Measurements from ENCODE around the gene STXBP6.

The STXBP6 gene
- long read RNA-seq, partial matches to known transcripts, result 0 of 4 reads
- long read RNA-seq, other reads (novel, unspliced or antisense), result 4 of 4 reads

GRCh38 chr14:25049568-25050268 lies at the start of gene STXBP6:
STXBP6 (minus strand) TSS chr14:25050147; CDS start chr14:24974818, 75,329 bp downstream.
- DNase-seq (ENCODE audit: low read depth in 1 of 2, low spot score in 1 of 2), result peak; percentile 10 to 12
- H3K27ac ChIP-seq (replicated peaks), result no peak within 1 kb of the TSS
- H3K4me3 ChIP-seq (replicated peaks; ENCODE audit: insufficient read depth, low read length), result peak within 1 kb of the TSS; percentile 45
- TF ChIP-seq POLR2AphosphoS5 (IDR thresholded peaks at IDR 0.05; ENCODE audit: low read depth), result no peak
- no peak for TF ChIP-seq REST (IDR thresholded peaks at IDR 0.05; ENCODE audit: insufficient replicate concordance, low read depth)
- TF ChIP-seq SPI1 (IDR thresholded peaks at IDR 0.05; ENCODE audit: borderline replicate concordance, low read depth), result no peak
- no peak for TF ChIP-seq CTCF (IDR thresholded peaks at IDR 0.05; ENCODE audit: insufficient read depth, low read length)
- no peak for TF ChIP-seq GABPA (IDR thresholded peaks at IDR 0.05; ENCODE audit: low read depth)
- peaks cover 46% of the 10 kb centered on the region for H3K27me3 ChIP-seq (ENCODE audit: insufficient read depth, poor library complexity, severe bottlenecking)

- no peak for TF ChIP-seq REST (IDR thresholded peaks at IDR 0.05; ENCODE audit: insufficient replicate concordance, low read depth)
- no peak for TF ChIP-seq GABPA (IDR thresholded peaks at IDR 0.05; ENCODE audit: low read depth)
- no peak for TF ChIP-seq CTCF (IDR thresholded peaks at IDR 0.05; ENCODE audit: insufficient read depth, low read length)
- TF ChIP-seq POLR2AphosphoS5 (IDR thresholded peaks at IDR 0.05; ENCODE audit: low read depth), result no peak
- no peak for TF ChIP-seq SPI1 (IDR thresholded peaks at IDR 0.05; ENCODE audit: borderline replicate concordance, low read depth)
- H3K27me3 ChIP-seq (ENCODE audit: insufficient read depth, poor library complexity, severe bottlenecking), result peaks cover 2% of the 10 kb centered on the region
- no peak overlapping the region for H3K4me3 ChIP-seq (replicated peaks; ENCODE audit: insufficient read depth, low read length)
- no peak overlapping the region for H3K27ac ChIP-seq (replicated peaks)
- no peak for DNase-seq (ENCODE audit: low read depth in 1 of 2, low spot score in 1 of 2)
Measured at GRCh38 chr14:25097120-25097519, 47.2 kb upstream of the STXBP6 start.

GRCh38 chr14:25095736-25096437 lies 45.9 kb upstream of the STXBP6 start:
- TF ChIP-seq SPI1 (IDR thresholded peaks at IDR 0.05; ENCODE audit: borderline replicate concordance, low read depth) (no peak), REST (IDR thresholded peaks at IDR 0.05; ENCODE audit: insufficient replicate concordance, low read depth) (no peak), GABPA (IDR thresholded peaks at IDR 0.05; ENCODE audit: low read depth) (no peak), POLR2AphosphoS5 (IDR thresholded peaks at IDR 0.05; ENCODE audit: low read depth) (no peak), CTCF (IDR thresholded peaks at IDR 0.05; ENCODE audit: insufficient read depth, low read length) (no peak)
- DNase-seq (ENCODE audit: low read depth in 1 of 2, low spot score in 1 of 2), result no peak
- H3K27me3 ChIP-seq (ENCODE audit: insufficient read depth, poor library complexity, severe bottlenecking), result peaks cover 2% of the 10 kb centered on the region
- H3K4me3 ChIP-seq (replicated peaks; ENCODE audit: insufficient read depth, low read length), result no peak overlapping the region
- no peak overlapping the region for H3K27ac ChIP-seq (replicated peaks)
